GM21619 (cell line): ENCODE measurements around the gene TMEM106C.

Experiments used
- ATAC-seq: cut with Tn5 transposase; IDR thresholded peaks from one replicate; pipeline ENCODE4 v1.9.1; 2021; ENCODE audit not compliant: unreplicated experiment

TMEM106C gene

GRCh38 chr12:47963340-47964040 lies at the start of gene TMEM106C:
Gene TMEM106C, plus strand, starts transcription at chr12:47963596. Its CDS starts 641 bp downstream, at chr12:47964237.
- peak; percentile 90 for ATAC-seq

GRCh38 chr12:47920913-47921312 lies 42.5 kb upstream of the TMEM106C start:
- ATAC-seq = no peak

- no peak for ATAC-seq
Measured at GRCh38 chr12:47921907-47922306, 41.5 kb upstream of the TMEM106C start.

- no peak for ATAC-seq
Measured at GRCh38 chr12:47927346-47927745, 36.0 kb upstream of the TMEM106C start.

GRCh38 chr12:47930634-47931033 lies 32.8 kb upstream of the TMEM106C start:
- no peak for ATAC-seq

- no peak for ATAC-seq
Measured at GRCh38 chr12:47931187-47931586, 32.2 kb upstream of the TMEM106C start.

GRCh38 chr12:47935184-47935583 lies 28.2 kb upstream of the TMEM106C start:
- ATAC-seq = no peak

GRCh38 chr12:47938093-47938492 lies 25.3 kb upstream of the TMEM106C start:
- ATAC-seq = no peak

- ATAC-seq = no peak
Measured at GRCh38 chr12:47938594-47938993, 24.8 kb upstream of the TMEM106C start.

GRCh38 chr12:47939009-47939601 lies 24.3 kb upstream of the TMEM106C start:
- no peak for ATAC-seq

- no peak for ATAC-seq
Measured at GRCh38 chr12:47940773-47941474, 22.5 kb upstream of the TMEM106C start.

- no peak for ATAC-seq
Measured at GRCh38 chr12:47941475-47941780, 22.0 kb upstream of the TMEM106C start.

GRCh38 chr12:47941871-47942613 lies 21.4 kb upstream of the TMEM106C start:
- ATAC-seq = no peak

- no peak for ATAC-seq
Measured at GRCh38 chr12:47942614-47943225, 20.7 kb upstream of the TMEM106C start.

- no peak for ATAC-seq
Measured at GRCh38 chr12:47943623-47944340, 19.6 kb upstream of the TMEM106C start.

- ATAC-seq = no peak
Measured at GRCh38 chr12:47944685-47945340, 18.6 kb upstream of the TMEM106C start.

- ATAC-seq = no peak
Measured at GRCh38 chr12:47945341-47945728, 18.1 kb upstream of the TMEM106C start.

GRCh38 chr12:47946413-47947323 lies 16.7 kb upstream of the TMEM106C start:
- no peak for ATAC-seq

- no peak for ATAC-seq
Measured at GRCh38 chr12:47947341-47947740, 16.1 kb upstream of the TMEM106C start.
